Epidermal melanocyte (primary cell): Measurements from ENCODE around the gene ZNF521.

Experiments used
- DNase-seq: peaks from one replicate; pipeline ENCODE4 v3.0.0; 2011; ENCODE audit warnings: low spot score; ENCODE audit not compliant: insufficient read length

ZNF521 gene

DNA sequence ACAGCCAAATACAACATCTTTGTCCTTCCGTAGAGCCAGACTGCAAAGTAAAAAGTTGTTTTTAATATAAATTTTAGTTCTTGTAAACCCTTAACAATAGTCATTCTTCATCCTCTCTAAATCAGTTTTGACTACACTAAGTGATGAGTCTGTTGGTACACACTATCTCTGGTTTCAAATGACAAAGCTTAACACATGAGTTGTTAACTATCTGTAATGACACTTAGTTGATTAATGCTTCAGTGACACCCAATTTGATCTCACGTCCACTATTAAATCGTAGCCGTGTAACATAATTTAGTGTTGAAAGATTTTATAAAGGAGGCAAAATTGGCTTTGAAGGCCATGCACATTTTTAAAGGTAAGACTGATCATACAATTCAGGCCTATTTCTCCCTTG is 181.6 kb downstream of the ZNF521 start:
- no peak for DNase-seq

GRCh38 chr18:25169701-25170100 is 182.3 kb downstream of the ZNF521 start:
- no peak for DNase-seq

DNA sequence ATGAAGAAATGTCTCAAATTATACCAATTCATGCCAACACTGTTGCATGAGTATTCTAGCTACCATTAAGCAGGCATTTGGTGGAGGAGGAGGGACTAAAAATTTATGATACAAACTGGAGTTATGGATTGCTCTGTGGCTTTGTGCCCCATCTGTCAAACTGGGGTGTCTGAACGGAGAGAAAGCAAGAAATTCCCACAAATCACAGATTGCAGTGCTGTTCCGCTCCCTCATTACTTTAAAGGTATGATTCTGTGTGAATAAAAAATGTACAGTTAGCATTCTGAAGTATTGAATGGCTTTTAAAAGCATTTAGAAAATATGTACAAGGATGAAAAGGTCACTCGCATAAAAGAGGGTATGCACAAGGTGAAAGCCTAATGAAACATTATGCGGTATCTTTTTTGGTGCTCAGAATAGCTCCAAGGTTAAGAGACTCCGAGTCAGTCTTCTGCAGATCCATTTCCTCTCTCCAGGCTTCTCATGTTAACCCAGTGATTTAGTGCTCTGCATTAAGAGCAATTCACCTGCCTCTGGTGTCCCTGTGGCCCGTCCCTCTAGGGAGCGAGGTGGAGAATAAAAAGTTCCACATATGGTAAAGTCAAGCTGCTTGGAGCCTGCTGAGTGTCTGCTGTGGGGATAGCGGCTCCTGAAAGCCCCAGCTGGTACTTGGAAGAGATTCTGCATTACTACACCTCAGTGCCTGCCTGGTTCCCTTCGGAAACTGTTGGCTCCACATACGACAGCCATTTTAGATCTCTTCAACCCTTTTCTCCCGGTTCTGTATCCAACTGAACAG is 184.2 kb downstream of the ZNF521 start:
- DNase-seq = no peak

GRCh38 chr18:25166113-25166512 is 185.9 kb downstream of the ZNF521 start:
- DNase-seq = no peak

- peak; percentile 19 for DNase-seq
Observed at GRCh38 chr18:25164848-25165811, 186.8 kb downstream of the ZNF521 start.

DNA sequence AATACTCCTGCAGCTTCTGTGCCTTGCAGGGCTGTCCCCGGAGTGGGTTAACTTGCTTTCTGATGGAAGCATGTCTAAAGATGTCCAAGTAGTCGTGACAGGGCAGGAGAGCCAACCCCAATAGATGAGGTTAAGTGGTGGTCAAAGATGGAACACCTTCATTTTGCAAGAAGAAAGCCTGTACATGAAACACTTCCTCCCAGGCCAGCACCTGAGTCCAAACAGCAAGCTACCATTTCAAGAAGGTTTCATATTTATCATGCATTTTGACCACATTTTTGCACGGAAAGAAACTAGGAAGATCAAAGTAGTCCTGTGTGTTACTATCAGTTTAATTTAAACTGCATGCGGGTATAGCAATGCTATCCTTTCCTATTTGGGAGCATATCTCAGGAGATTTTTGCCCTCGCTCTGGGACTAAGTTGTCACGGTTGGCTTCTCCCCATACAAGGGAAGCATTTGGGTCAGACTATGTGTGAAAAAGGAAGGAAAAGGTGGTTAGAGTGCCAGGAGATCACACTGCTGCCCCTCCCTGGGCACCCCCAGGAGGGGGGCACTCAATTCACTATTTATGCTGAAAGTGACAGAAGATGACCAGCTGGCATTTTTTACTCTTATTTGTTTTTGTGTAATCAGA is 187.6 kb downstream of the ZNF521 start:
- DNase-seq = no peak

- DNase-seq = no peak
Observed at GRCh38 chr18:25153426-25153825, 198.5 kb downstream of the ZNF521 start.

DNA sequence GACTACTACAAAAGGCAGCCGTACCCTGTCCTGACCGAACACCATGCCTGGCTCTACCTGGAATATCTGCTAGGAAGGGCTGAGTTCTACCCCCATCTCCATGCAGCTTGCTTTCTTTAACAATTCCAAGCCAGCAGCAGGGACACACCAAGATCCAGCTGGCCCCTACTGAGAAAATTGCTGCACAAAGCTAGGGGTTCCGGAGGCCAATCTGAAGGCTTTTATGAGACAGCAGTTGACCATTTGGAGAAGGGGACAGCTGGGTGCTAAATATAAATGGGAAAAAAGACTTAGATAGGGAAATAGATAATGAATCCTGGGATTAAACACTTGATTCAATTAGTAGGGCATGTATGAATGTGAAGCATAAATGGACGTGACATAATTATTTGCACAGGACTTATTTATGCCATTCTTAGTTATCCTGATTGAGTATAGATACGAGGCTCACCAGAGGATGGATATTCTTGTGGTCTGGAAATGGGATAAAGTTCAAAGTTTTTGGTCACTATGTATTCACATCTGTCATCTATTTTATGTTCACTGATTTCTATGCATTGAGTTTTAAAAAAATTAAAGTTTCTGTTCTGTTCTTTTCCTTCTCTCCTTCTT is 204.0 kb downstream of the ZNF521 start:
- DNase-seq = no peak

DNA sequence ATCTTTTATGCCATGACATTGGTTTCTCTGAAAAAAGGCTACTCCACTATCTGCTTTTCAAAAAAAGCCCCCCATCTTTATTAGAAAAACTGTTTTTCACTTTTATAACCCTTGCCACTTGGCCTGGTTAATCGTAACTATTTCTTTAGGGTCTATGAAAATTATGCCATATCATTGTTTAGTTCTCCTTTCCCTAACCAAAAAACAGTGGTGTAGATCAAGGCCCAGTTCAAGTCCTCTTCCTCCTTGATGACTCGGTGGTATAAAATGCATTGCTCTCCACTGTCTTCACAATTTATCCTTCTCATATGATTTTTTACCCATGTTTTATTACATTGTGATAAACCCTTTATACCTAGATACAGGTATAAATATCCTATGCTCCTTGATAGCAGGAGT is 205.5 kb downstream of the ZNF521 start:
- no peak for DNase-seq

DNA sequence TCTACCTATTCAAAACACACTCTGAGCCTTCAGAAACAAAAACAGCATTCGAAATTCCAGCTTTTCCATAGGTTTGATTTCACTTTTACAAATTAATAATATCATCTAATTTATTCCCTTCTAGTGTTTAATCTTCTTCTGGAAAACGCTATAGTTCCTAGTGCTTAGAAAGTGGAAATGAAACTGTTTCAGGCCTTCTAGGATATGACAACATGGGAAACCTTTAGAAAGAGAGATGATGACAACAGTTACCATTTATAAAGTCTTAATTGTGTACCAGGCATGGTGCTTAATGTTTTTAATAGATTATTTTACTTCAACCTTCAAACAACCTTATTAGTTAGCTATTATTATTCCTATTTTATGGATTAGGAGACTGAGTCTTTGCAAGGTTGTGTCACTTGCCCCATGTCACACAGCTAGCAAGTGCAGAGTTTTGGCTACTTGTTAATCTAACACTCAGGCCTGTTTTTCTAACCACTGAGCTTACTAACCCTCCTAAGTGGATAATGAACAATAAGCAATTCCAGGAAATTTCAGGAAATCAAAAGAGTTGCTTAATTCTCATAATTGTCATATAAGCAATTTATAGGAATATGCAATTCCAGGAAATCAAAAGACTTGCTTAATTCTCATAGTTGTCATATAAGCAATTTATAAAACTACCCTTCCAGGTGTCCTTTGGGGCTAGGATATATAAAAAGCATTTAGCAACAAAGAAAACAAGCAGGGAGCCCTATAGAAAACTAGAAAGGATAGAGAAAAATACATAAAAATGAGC is 206.0 kb downstream of the ZNF521 start:
- no peak for DNase-seq

GRCh38 chr18:25144820-25145219 is 207.1 kb downstream of the ZNF521 start:
- peak; percentile 18 for DNase-seq

DNA sequence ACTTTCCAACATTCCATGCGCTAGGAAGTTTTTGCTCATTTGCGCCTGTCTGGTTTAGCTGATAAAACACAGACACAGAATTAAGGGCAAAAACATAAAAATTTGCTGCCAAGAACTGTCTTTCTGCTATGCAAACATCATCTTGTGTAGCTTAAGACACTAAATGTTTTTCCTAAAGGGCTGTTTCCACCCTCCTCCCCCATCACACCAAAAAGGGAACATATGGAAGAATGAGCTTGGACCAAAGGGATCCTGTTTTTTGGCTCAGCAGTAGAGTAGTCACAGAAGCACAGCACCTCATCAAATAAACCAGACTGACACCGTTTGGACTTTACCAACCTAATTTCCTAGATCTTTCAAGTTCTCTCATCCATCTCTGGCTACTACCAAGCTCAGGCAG is 210.1 kb downstream of the ZNF521 start:
- no peak for DNase-seq

GRCh38 chr18:25141399-25141798 is 210.6 kb downstream of the ZNF521 start:
- DNase-seq = no peak

DNA sequence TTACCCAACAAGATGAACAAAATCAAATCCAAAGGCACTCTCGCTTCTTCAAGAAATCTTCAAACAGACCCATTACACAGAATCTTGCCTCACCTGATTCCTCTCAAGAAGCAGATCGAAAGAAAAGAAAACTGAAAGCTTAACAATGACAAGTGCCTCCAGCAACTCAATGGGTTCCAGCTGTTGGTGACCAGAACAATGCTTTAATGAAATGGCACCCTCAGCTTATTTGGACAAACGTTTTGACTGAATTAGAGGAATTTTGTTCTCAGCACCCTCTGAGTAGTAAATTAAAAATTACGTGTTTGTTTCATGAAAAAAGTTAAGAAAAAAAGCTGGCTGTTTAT is 211.0 kb downstream of the ZNF521 start:
- no peak for DNase-seq

DNA sequence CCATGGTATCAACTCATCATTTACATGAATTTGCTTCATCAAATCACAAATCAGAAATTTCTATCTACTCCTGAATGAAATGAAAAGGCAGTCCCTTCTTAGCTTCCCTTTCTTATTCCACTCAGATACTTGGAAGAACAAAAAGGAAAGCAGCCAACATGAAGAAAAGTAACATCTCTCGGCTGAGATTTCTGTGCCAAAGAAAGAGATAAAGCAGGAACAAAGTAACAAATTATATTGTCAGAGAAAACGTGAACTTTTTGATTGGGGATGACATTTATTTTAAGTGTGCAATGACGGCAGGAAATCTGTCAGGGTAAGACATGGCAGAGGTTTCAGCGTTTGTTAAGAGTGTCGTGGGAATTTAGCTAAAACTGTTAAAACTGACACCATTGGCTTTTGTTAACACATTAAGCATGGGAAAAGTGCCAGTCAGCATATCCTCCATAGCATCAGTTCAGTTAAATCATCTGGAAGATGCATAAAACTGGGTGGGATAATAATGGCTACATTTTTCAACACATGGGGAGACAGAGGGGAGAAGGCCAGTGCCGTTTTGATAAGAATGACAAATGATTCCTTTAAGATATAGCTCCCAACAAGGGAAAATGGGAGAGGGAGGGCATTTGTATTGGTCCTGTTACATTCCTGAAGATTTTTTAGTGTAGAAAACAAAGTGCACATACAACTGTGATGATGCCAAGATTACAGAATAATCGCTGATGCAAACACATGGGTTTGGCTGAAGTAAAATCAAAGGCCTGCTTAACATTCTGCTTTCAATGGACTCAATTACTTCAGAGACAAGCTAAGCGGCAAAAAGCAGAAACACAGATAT is 211.6 kb downstream of the ZNF521 start:
- no peak for DNase-seq

DNA sequence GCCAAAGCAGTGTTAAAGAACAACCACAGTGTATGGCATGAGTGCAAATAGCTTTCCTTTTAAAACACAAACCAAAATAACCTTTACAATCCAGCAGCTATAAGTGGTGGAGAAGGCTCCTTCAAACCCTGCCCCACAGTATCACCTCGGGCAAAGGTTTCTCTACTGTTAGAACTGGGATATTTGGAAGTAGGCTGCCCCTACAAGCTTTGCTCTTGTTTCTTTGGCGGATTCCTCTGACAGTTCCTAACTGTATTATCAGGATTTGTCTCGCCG is 214.8 kb downstream of the ZNF521 start:
- no peak for DNase-seq

DNA sequence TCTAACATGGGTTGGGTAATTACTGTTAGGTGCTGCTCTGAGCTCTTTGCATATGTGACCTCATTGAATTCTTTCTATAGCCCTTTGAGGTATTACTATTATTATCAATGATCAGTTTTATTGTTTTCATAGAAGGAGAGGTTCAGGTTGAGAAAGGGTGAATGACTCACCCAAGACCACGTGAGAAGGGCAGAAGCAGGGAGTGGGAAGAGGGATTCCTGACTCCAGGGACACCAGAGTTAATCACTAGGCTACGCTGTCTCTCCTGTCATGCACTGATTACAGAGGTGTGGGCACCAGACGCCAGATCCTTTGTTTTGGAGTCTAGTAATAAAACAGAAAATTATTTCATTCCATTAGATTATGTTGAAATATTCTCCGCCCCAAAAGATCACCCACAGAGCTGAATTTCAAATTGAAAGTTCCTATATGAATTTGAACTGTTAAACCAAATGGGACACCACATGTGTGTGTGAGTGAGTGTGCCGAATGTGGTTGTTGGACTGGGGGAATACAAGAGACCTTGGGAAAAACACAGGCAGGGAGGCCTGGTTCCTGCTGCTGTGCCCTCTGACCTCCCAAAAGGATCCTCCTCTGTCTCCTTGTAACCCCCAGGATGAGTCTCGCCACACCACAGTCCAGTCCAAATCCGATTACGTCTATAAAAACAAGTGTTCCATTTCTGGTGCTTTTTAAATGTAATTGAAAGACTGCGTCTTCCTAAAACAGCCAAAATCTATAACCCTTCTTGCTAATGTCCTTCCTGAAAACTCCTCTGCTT is 215.4 kb downstream of the ZNF521 start:
- no peak for DNase-seq

- DNase-seq = no peak
Observed at GRCh38 chr18:25134861-25135260, 217.1 kb downstream of the ZNF521 start.

DNA sequence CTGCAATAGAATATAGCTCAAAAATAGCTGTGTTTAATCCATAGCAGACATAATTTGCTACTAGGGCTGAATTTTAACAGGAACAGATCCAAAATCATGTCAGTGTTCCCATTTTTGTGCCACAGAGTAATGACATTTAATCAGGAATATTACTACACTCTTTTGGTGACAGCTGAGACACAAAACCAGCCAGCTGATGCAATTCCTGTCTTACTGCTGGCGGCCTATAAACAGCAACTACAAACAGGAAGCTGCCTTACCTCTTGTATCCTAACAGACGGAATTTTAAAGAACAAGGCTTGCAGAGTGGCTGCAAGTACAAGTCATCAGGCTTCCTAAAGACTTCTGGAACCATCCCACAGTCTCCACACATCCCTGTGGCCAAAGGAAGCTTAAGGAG is 218.1 kb downstream of the ZNF521 start:
- no peak for DNase-seq
